GM18499 (cell line): ENCODE results near the gene ITGA2B.

Experiments
- ATAC-seq: cut with Tn5 transposase; IDR thresholded peaks from one replicate; pipeline ENCODE4 v1.9.1; 2021; ENCODE audit warnings: moderate number of reproducible peaks; ENCODE audit not compliant: insufficient read depth, unreplicated experiment

ITGA2B gene

DNA sequence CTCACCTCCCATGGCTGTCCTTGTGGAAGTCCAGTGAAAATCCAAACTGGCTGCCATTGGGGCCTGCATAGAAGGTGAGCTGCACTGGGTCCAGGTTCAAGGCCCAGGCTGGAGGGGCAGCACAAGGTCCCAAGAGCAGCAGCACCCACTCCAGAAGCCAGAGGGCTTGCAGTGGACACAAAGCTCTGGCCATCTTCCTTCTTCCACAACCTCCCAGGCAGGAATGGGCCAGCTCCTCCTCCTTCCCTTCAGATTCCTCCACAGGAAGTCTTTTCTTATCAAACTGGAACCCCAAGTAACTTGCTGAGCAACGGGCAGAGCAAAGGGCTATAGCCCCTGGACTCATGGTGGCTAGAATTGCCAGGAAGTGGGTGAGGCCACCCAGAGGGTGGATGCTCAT is at the start of gene ITGA2B:
ITGA2B (minus strand) TSS at position 369 of the 400 bp plus-strand sequence; CDS start at position 193, 176 bp downstream.
- no peak for ATAC-seq

DNA sequence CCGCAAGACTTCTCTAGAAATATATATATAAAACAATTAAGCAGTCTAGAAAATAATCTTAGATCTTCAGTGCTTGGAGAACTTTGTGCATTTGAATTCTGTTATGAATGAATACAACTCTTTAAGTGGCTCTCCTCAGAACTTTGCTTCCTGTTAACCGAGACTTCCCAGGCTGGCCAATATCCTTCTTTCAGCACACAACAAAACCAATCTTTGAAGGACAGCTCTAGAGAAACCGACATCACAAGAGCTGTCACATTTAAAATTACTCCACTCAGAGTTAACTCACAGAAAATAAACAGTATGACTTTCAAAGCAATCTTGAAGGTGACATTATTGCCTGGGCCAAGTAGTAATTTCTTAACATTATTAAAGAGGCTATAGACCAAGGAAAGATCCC is 49.7 kb upstream of the ITGA2B start:
- no peak for ATAC-seq

DNA sequence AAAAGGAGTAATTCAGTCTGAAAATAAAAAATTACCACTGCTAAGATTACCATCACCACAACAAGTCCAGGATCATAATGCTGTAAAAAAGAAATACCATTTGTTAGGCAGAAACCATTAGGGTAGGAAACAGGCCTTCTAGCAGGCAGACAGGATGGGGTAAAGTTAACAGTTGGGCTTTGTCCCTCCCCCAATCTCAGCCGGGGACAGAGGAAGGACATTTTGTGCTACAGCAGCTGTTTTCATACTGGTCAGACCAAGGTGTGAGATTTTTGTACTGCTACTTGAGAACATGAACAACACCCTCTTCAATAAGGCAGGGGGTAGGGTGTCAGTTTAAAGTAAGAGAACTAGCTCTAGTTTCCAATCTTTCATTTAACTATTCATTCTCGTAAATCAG is 49.2 kb upstream of the ITGA2B start:
- no peak for ATAC-seq

DNA sequence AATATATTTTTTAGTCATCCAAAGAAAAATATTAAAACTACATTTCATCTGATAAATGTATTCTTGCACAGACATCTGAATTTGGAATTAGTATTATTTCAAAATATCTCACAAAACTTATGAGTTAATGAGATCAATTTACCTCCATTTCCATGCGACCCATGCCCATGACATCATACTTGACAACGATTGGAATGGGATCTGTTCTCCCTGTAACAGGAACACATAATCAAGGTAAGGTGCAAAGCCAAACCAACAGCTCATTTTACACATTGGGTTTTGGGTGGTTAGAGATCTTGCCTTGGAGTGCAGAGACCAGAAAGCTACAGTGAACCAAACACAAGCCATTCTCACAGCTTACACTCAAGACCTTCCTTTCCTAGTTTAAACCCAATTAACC is 46.9 kb upstream of the ITGA2B start:
- no peak for ATAC-seq

DNA sequence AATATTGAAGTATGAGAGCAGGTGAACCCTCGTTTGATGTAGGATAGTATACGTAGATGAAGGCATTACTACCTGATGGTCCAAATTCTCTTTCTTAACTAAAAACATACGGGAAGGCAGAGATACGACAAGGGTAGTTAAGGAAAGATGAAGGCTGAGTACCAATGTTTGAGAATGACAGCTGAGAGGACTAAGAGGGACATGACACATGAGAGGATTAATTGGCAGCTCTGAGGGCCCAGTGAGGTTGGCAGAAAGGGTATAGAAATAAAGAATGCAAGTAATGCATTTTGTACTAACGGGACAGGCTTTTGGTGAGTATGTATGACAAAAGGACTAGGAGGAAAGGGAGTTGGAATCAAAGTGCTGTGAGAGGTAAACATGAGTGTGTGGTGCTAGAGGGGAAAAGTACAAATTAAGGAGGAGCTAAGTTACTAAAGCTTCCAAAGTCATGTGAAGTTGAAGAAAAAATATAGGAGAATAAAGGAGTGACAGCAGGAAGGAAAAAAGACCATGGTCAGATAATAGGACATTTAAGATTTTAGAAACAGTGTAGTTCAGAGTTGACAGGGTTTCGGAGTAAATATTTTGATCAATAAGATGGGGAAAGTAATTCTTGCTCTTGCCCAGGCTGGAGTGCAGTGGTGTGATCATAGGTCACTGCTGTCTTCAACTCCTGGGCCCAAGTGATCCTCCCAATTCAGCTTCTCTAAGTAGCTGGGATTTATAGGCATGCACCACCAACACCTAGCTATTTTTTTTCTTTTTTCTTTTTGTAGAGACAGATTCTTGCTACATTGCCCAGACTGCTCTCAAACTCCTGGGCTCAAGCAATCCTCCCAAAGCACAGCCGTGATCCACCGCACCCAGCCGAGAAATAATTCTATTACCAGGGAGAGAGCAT is 43.1 kb upstream of the ITGA2B start:
- no peak for ATAC-seq

DNA sequence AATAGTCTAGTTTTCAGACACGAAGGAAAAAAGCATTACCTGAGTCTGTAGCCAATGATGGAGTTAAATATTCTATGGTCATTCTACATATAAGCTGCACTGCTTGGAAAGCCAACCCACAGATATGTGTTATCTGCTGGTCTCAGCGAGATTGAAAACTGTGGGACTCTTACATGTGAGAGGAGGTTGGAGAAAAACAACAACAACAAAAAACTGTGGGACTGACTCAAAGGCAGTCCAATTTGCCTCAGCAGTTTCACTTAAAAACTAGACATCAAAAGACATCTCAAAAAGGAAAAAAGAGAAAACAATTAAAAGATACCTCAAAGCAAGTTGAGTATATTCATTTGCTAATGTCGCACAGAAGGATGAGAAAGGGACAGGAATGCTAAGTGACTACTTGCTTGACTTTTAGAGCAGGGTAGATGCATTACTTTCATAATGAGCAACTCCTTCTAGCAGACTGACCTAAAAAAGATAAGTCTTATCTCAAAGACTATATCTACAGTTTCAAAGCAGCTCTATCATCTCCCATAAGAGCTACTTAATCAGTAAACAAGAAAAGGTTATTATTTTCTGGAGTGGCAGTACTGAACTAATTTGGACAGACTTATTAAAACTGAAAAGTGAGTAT is 35.5 kb upstream of the ITGA2B start:
- no peak for ATAC-seq

DNA sequence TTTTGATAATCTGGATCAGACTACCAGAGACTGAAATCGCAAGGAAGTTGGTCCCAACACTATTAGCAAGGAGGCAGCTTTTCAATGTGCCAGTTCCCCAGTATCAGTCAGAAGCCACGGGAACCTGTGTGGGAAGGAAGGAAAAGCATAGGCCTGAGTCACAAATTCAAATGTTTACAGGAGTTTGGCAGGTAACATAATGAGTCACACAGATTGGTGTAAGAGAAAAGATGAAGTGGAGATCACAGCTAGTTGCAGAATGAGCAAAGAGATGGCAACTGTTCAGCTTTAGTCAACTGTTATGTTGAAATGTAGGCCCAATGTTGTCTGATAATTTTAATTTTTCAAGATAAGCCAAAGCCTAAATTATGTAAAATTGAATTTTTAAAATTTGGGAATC is 28.1 kb upstream of the ITGA2B start:
- ATAC-seq, result no peak

DNA sequence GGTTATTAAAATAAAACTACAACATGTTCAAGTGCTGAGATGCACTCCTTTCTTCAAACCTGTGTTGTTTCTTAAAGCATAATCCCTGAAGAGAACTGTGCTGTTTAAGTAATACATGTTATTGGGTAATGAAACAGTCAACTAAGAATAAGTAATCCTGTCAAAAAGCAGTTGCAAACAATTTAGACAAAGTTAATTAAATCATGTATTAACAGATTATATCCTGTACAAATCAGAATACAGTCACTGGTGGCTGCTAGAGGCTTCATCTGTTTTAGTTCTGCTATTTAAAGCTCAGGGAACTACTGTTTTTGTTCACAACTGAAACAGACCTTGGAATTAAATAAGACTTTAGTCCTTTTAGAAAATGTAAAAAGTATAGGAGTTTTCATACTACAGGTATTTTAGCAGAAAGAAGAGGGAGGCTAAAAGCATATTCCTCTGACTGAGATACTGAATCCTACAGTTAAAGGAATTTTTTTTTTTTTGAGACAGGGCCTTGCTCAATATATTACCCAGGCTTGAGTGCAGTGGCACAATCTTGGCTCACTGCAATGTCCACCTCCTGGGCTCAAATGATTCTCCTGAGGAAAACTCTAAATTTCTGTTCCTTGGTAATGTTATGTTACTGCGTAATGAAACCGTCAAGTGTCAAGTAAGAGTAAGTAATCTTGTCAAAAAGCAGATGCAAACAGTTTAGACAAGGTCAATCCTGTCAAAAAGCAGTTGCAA is 27.3 kb upstream of the ITGA2B start:
- ATAC-seq, result no peak

DNA sequence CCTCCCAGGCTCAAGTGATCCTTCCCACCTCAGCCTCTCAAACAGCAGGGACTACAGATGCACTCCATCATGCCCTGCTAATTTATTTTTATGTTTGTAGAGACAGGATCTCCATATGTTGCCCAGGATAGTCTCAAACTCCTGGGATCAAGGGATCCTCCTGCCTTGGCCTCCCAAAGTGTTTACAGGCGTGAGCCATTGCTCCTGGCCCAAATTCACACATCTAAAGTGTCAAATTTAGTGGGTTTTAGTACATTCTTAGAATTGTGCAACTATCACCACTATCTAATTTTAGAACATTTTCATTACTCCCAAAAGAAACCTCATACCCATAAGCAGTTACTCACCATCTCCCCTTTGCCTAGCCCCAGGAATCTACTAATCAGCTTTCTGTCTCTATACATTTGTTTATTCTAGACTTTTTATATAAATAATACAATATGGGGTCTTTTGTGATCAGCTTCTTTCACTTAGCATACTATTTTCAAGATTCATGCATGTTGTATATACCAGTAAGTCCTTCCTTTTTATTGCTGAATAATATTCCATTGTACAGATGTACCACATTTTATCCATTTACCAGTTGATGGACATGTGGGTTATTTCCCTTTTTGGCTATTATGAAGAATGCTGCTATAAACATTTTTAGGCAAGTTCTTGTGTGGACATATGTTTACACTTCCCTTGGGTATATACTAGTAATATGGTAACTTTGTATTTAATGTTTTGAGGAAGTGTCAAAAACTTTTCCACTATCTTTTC is 25.1 kb upstream of the ITGA2B start:
- no peak for ATAC-seq

DNA sequence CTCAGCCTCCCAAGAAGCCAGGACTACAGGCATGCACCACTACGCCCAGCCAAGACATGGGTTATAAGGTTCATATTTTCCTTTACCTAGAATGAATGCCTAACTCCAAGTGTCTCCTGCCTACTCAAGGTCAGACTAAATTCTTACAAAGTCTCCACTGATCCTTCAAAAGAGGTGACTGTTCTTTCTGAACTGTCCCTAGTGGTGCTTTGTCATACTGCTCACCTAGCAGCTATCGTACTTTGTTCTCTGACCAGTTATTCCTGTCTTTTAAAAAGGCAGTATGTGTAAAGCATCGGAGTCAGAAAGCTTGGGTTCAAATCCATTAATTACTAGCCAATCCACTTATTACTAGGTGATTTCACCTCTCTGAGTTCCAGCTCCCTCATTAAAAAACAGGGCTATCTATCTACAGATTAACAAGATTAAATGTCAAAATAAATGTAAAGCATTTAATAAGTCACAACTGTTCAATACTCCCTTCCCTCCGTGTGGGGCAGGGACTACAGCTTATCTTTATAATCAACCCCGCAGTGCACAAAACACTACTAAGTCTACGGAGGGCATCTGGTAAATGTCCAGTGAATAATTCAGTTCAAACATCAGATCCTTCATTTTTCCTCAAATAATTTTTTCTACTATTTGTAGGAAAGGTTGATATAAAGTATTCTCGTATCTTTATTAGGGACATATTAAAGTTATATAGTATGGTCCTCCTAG is 20.0 kb upstream of the ITGA2B start:
- ATAC-seq, result no peak

DNA sequence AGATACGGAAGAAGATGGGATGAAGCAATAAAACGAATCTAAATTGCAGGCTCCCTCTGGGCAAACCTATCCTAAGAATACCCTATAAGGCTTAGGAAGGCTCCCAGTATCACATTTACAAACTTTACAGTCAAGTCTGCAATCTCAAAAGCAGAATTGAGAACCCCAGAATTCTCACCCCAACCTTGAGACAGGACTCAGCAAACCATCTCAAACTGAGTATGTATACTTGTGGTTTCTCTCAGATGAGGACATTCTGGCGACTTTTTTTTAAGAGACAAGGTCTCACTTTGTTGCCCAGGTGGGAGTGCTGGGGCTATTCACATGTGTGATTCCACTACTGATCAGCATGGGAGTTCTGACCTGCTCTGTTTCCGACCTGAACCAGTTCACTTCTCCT is 19.3 kb upstream of the ITGA2B start:
- no peak for ATAC-seq

DNA sequence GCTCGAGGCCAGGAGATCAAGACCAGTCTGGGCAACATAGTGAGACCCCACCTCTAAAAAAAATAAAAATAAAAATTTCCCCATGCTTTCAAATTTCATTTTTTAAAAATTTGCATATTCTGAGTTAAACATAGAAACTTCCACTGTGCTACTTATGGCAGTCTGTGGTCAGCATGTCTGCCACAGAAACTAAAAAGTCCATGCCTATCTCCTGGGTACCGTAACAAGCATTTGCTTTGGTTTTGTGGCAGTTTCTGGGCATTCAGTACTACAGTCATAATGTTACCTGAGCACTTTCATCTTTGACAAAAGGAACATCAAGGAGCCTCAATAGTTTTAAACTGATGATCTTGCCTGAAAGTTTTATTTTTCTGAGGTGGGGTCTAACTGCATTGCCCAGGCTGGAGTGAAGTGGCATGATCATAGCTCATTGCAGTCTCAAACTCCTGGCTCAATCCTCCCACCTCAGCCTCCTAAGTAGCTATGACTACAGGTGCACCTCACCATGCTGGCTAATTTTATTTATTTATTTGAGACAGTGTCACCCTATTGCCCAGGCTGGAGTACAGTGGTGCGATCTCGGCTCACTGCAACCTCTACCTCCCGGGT is 13.2 kb upstream of the ITGA2B start:
- ATAC-seq, result no peak

DNA sequence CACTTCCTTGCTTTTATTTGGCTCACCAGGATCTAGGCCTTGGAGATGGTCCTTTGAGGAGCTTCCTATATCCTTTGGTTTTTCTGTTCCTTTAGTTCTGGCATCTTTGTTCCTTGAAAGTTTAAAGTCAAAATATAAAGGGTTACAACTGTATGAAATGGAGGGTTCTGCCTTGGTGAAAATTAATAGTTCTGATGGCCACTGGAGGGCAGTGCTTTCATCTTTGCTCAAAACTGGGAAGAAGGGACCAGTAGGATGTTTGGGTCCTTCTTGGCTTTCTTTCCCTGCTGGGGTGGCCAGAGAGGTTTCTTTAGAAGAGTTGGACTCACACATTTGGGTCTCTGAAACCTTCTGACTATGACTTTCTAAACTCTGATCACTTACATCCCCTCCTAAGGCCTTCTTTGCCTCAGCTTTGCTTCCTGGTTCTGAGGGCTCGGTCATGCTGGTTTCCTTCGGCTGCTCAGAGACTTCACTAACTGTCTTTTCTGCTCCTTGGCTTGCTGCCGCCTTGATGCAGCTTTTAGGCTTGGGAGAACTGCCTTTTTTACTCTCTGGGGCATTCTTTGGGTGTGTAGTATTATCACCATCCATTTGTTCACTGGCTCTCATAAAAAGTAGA is 10.9 kb upstream of the ITGA2B start:
- no peak for ATAC-seq

DNA sequence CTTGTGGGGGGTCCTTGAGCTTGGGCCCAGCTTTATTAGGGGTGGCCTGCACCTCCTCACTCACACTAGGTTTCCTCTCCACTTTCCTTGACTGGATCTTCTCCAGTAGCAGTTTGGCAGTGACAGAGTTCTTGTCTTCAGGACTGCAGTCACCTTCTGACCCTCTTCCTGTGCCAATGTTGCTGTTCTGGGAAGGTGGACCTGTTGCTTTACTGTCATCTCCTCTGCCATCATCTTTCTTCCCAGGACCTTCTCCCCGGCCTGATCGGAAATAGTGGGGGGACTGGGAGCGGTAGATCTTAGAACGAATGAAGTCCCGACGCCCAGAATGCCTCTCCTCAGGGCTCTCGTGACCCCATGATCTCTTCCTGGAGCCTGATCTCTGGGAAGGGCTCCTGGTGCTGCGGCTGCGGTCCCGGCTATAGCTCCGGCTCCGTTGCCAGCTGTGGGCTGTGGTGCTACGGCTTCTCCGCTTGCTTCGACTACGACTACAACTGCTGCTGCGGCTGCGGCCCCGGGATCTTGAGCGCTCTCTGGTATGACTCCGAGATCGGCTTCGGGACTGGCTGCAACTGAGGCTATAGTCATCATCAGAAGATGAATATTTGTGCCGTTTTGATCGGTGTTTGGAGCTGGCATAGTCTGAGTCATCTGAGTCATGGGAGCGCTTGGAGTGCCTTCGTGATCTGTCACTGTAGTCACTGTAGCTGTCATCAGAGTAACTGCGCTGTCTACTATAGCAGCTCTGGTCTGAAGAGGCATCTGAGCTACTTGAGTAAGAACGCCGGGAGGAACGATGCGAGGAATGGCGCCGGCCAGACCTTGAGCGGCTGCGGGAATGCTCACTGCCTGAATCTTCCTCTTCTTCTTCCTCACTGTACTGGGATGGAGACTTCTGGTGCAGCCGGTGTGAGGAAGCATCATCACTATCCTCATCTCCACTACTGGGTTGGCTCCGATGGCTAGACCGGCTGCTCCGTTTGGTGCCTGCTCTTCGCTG is 9.5 kb upstream of the ITGA2B start:
- no peak for ATAC-seq

DNA sequence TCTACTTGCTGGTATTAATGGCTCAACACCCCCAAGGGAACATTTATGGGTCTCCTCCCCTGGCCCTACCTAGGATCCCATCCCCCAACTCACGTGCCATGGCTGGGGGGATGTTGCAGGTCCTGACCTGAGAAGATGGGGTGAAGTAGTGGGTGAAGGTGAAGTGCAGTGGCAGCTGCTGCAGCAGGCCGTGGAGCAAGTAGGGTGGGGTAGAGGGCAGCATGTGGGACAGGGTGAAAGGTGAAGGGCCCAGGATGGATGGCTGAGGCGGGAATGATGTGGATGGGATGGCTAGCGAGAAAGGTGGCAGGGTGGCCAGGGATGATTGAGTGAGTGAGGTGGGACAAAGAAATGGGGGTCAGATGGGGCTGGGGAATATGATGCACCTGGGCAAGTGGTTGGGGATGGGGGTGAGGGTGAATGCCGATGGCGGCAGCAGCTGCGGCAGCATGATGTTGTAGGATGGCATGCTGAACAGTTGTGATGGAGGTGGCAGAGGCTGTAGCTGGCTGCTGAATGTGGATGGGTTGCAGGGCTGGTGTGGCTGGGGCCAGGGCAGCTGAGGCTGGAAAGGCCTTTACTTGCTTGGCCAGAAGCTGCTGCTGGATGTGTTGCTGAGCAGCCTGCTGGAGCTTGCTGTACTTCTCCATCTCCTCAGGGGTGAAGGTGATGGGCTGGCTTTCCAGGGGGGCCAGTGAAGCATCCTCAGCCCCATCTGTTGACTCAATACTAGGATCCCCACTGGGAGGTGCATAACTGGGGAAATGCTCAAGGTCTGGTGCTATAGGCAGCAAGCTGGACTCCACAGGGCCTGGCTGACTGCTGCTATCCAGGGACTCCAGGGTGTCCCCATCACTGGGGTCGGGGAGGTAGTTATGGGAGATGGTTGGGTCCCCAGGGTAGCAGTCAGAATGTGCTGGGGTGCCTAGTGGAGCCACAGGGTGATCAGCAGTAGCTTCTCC is 8.3 kb upstream of the ITGA2B start:
- no peak for ATAC-seq

DNA sequence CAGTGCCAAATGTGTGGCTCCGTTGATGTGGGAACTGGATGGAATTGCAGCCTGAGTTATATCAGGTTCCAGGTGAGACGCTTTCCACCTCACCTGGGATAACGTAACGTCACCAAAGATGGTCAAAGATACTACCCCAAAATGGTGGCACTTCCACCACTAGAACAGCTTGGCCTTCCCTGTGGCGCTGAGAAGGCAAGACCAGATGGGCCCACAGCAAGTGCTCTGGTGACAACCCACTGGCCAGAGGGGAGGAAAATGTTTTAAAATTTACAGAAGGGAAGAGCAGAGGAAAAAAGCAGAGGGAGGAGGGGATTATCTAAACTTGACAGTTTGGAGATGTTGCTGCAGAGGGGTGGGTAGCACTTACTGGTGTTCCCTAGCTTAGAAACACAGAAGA is 7.5 kb upstream of the ITGA2B start:
- ATAC-seq, result no peak

DNA sequence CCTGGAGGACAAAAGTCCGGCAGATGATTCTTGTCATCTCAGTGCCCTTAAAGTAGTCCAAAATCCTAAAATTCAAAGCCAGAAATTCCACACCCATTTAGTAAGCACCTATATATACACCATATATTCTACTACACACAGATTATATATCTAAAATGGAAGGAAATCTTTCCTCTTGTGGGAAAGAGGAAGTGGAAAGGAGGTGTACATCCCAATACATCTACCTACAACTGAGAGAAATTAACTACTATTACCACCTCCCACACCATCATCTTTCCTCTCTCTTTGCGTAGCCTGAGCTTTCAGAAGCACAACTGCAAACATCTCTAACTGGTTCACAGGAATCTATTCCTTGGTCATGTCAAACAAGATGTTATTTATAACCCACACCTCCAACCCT is 5.4 kb upstream of the ITGA2B start:
- ATAC-seq, result no peak
